Colon (tissue), 2 donors: ENCODE measurements around the gene TXK.
"Not testable (repeated sequence)": the region's sequence is repeated elsewhere in the genome, so short reads cannot be mapped to it uniquely, and the experiment has no call there.

Experiments
- FAIRE-seq: peaks from 2 replicates; lab custom pipeline; 2012; peaks lifted over from hg19 to GRCh38; lab: Jason Lieb, UNC
- donor health status: control.
- donor health status: control.

TXK gene

GRCh38 chr4:48134081-48134480 is at the start of gene TXK:
Gene TXK, minus strand, starts transcription at chr4:48134250. Its CDS starts 80 bp downstream, at chr4:48134170.
- FAIRE-seq, result no peak

GRCh38 chr4:48180234-48180633 is 46.2 kb upstream of the TXK start:
- FAIRE-seq, result no peak

- FAIRE-seq, result no peak
Measured at GRCh38 chr4:48178931-48179330, 44.9 kb upstream of the TXK start.

DNA sequence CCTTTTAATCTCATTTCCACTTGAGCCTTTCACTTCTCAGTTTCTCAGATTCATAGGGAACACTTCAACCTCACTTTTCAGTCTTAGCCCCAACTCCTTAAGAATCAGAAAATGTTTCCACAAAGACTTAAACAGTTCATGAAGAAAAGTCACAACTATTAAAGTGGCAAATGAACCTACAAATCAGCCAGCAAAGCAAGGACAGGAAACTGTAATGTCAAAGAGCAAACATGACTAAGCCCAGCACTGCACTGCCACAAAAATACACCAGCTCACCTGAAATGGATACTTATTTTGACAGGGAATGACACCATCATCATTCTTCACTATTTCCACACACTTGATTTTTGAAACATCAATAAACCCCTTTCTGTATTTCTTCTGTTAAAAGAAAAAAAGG is 41.8 kb upstream of the TXK start:
- FAIRE-seq, result no peak

- FAIRE-seq, result no peak
Measured at GRCh38 chr4:48175328-48175727, 41.3 kb upstream of the TXK start.

DNA sequence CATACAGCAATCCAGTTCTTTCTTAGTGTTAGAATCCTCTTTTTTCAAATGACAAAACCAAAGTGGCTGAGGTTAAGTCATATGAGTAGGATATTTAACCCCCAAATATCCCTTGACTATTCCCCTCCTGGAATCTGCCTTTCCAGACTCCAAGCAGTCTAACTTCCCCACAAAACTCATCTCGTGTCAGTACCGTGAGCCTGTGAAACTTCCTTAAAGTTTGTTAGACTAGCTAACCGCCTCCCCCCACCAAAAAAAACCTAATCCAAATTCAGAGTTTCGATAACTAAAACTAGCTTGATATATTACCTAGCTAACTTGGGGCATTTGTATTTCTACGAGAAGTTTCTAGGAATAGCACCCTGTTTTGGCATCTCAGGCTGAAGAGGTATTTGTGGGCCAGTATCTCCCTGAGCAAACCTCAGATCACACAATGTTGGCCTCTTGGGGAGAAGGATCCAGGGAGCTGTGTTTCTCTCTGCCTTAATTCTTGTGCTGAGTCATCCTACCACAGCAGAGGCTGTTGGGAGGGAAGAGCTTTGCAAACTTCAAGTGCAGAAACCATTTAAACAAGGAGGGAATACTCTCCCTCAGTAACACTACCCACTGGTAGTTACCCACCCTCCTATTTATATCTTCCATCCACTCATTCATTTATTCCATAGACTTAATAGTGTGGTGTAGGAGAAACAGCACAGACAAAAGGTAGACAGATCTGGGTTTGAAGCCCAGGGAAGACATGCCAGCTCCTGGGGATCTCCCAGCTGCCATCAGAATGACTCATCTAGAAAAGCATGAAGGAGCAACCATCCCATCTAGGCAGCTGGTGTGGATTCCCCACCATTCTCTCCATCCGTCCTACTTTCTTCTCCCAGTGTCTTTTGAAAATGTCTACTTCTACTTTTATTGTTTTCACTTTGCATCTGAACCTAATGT is 39.3 kb upstream of the TXK start:
- FAIRE-seq, result no peak

- FAIRE-seq, result no peak
Measured at GRCh38 chr4:48172651-48173050, 38.6 kb upstream of the TXK start.

- no peak for FAIRE-seq
Measured at GRCh38 chr4:48169636-48170035, 35.6 kb upstream of the TXK start.

GRCh38 chr4:48167538-48168263 is 33.7 kb upstream of the TXK start:
- no peak for FAIRE-seq

- FAIRE-seq, result not testable (repeated sequence)
Measured at GRCh38 chr4:48164561-48164960, 30.5 kb upstream of the TXK start.

DNA sequence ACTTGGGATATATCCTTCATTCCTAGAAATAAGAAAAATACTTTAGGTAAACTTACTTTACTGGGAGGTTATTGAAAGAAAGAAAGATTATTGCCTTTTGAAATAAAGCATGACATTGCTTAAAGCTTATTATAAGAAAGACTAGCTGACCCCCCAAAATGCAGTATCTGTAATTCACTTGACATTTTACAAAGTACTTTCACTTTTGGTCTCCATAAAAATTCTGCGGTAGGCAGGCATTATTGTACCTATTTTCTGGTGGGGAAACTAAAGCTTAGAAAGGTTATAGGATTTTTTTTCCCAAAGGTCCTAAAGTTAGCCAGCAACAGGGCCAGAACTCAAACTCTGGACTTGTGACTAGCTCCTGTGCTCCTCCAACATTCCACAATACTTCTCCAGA is 29.7 kb upstream of the TXK start:
- no peak for FAIRE-seq

DNA sequence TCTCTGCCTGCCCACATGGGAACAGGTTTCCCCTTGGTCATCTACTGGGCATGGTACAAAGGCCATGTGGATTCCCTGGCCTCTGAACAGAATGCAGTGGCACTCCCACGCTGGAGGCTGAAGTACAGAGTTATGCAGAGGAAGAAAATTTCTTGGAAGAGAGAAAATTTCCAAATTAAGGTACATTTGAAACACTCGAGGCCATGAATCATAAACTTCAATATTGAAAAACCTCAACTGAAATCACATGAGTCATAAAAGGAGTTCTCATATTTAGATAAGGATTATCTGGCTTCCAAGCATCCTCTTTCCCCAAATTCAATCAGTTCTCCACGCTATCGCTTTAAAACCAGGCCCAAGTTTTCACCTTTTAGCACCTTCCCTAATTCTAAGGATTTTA is 28.1 kb upstream of the TXK start:
- no peak for FAIRE-seq

DNA sequence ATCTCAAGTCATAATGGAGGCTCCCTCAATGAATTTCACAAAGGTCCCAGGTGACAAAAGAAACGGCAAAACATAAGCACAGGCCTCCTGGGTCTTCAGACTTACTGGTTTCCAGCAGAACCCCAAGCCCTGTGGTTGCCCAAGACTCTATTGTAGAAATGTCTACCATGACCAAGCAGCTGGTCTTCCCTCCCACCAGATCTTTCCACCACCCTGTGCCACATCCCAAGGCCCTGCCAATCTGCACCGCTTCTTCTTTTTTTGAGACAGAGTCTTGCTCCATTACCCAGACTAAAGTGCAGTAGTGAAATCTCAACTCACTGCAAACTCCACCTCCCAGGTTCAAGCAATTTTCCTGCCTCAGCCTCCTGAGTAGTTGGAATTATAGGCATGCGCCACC is 23.2 kb upstream of the TXK start:
- no peak for FAIRE-seq

DNA sequence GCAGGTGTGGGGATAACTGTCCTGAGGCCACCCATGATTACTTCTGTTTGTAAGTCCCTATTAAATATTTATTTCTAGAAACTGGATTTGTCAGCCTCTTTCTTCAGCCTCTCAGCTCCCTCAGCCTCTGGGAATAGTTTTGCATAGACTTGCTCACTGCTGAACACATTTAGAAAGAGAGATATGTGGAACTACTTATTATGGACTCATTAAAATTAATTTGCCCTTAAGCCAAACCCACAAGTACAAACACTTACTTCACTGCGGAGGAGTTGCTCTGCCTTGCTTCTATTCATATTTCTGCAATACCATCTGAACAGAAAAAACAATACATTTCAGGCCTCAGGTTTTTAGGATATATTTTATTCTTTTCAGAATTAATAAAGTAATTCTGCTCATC is 22.4 kb upstream of the TXK start:
- no peak for FAIRE-seq

GRCh38 chr4:48153791-48154550 is 19.9 kb upstream of the TXK start:
- FAIRE-seq, result no peak

DNA sequence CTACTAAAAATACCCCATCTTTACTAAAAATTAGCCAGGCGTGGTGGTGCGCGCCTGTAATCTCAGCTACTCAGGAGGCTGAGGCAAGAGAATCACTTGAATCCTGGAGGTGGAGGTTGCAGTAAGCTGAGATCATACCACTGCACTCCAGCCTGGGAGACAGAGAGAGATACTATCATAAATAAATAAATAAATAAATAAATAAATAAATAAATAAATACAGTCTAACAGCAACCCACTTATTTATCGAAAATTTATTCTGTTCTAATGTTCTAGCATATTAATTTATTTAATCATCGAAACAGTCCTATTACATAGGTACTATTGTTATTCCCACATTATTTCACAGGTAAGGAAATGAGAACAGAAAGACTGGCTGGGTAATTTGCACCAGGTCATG is 18.2 kb upstream of the TXK start:
- no peak for FAIRE-seq

- no peak for FAIRE-seq
Measured at GRCh38 chr4:48149827-48150370, 15.8 kb upstream of the TXK start.

GRCh38 chr4:48147621-48148020 is 13.6 kb upstream of the TXK start:
- no peak for FAIRE-seq

- FAIRE-seq, result peak; percentile 83
Measured at GRCh38 chr4:48141048-48141447, 7.0 kb upstream of the TXK start.

DNA sequence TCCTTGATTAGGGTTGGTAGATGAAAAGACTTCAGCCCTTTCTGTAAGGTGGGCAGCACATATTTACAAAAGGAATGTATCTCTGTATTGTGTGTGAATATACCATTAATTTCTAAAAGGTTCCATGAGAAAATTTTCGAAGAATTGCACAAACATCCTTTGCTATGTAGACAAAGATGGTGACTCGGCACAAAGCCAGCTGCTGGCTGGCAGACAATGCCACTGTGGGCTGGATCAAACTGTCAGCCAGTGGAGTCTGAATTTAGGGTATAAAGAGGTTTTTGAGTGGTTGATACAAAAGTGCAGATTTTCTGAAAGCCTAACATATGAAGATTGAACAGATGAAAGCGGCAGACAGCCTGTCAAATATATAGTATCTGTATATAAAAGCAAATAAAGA is 5.6 kb upstream of the TXK start:
- FAIRE-seq, result no peak

- FAIRE-seq, result no peak
Measured at GRCh38 chr4:48138936-48139335, 4.9 kb upstream of the TXK start.

DNA sequence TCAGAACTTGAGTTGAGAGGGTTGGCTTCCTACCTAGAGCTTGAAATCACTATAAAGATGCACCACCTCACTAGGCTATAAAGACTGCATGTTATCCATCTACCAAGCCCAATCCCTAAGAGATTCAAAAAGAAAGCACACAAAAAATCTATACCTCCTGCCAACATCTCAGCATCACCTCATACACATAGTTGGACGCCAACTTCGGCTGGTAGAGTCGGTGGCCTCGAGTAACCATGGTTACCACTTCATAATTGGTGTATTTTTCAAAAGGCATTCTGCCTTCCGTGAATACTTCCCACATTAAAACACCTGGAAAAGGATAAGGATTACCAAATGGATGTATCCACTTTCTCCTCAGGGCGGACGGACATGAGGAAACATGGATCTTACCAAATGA is 4.5 kb upstream of the TXK start:
- FAIRE-seq, result no peak
